Thyroid gland (tissue), 4 donors: Measurements from ENCODE around the gene ARHGEF10L. TPM values are rescaled to one million over a fixed set of nuclear protein-coding genes. Genes with fewer than 3 reads are reported as not detected.

Experiments
- DNase-seq, 2 donors: peaks; one replicate each; pipeline ENCODE4 v3.0.0-alpha.2; 2019
- H3K27ac ChIP-seq, 3 donors: fragments of 200-600 bp; sonication (generic); 1 replicate in 2 of 3; 2 replicates in 1 of 3; pipeline ENCODE4 v1.5.1; 2016 to 2019; ENCODE audit warnings: mild to moderate bottlenecking in 1 of 3, moderate library complexity in 1 of 3
- H3K27me3 ChIP-seq: fragments of 200-600 bp; sonication (generic); one replicate; pipeline ENCODE4 v1.5.1; 2019
- H3K36me3 ChIP-seq, 2 donors: fragments of 200-600 bp; sonication (generic); one replicate each; pipeline ENCODE4 v1.5.1; 2016 to 2019
- H3K4me1 ChIP-seq, 2 donors: fragments of 200-600 bp; sonication (generic); one replicate each; pipeline ENCODE4 v1.5.1; 2017 to 2019
- H3K4me3 ChIP-seq, 3 donors: fragments of 200-600 bp; sonication (generic); replicated peaks in 1 of 3; 1 replicate in 2 of 3; 2 replicates in 1 of 3; pipeline ENCODE4 v1.5.1; 2016; ENCODE audit warnings: mild to moderate bottlenecking in 1 of 3
- H3K9me3 ChIP-seq: fragments of 200-600 bp; sonication (generic); one replicate; pipeline ENCODE4 v1.5.1; 2017
- POLR2A ChIP-seq, 2 donors: fragments of 450-650 bp; IDR thresholded peaks; one replicate each; pipeline ENCODE4 v1.6.1; 2017; ENCODE audit warnings: antibody characterized with exemption in 2 of 2, mild to moderate bottlenecking in 2 of 2, moderate library complexity in 1 of 2
- WGBS, 2 donors: methylation state at CpG; one replicate each; pipeline ENCODE4 v1.1.5; 2017; 5-methylcytosine and 5-hydroxymethylcytosine counted together
- intact Hi-C: fragments of 100-400 bp; cut with DNase I; formaldehyde crosslinking; loops from one replicate; pipeline ENCODE4 v1.15.1; 2023
- total RNA-seq, 4 donors: library from RNA; depleted of rRNA; stranded (reverse); fragments of >200 nt; gene quantifications; one replicate each; pipeline ENCODE4 v1.2.3, GENCODE V29; 2016
- TF ChIP-seq, protein P1 (sequence below), 6 experiments: fragments of 200-600 bp in 3 of 6; fragments of 450-650 bp in 3 of 6; sonication (generic) in 3 of 6; IDR thresholded peaks; one replicate each; pipeline ENCODE4 v1.5.1; 2016 to 2019; ENCODE audit warnings: antibody characterized with exemption in 6 of 6, mild to moderate bottlenecking in 2 of 6, inconsistent platforms in 1 of 6, moderate library complexity in 1 of 6

Gene ARHGEF10L
- total RNA-seq, 4 donors from 2014 or later: 32.2 to 64.5 (median 51.4) TPM

DNA sequence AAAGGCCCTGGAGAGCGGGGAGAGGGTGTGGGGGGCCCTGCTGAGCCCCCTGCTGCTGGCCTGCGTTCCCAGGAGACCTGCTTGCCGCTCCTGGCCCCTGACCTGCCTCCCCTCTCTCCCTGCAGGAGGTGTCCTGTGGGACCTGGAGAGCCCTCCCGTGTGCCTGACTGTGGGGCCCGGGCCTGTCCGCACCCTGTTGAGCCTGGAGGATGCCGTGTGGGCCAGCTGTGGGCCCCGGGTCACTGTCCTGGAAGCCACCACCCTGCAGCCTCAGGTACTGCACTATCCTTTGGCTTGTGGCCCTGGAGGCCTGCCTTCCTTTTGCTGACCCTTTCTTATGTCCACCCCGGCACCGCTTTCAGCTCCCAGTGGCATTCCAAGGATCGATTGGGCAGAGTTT, 124.8 kb downstream of the ARHGEF10L start:
- WGBS, 2 donors: 74 to 84% methylated on average over 10 to 11 of the region's 11 CpGs
- H3K27ac ChIP-seq: no peak overlapping the region
- H3K4me3 ChIP-seq: no peak overlapping the region
- peaks cover 0 to 12% of the 10 kb centered on the region in 2 donors for H3K4me1 ChIP-seq
- no peaks in the 10 kb centered on the region for H3K9me3 ChIP-seq
- peaks cover 10 to 12% of the 10 kb centered on the region in 2 donors for H3K36me3 ChIP-seq
- TF ChIP-seq POLR2A (IDR thresholded peaks at IDR 0.05): no peak
- TF ChIP-seq, protein P1, sequence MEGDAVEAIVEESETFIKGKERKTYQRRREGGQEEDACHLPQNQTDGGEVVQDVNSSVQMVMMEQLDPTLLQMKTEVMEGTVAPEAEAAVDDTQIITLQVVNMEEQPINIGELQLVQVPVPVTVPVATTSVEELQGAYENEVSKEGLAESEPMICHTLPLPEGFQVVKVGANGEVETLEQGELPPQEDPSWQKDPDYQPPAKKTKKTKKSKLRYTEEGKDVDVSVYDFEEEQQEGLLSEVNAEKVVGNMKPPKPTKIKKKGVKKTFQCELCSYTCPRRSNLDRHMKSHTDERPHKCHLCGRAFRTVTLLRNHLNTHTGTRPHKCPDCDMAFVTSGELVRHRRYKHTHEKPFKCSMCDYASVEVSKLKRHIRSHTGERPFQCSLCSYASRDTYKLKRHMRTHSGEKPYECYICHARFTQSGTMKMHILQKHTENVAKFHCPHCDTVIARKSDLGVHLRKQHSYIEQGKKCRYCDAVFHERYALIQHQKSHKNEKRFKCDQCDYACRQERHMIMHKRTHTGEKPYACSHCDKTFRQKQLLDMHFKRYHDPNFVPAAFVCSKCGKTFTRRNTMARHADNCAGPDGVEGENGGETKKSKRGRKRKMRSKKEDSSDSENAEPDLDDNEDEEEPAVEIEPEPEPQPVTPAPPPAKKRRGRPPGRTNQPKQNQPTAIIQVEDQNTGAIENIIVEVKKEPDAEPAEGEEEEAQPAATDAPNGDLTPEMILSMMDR (IDR thresholded peaks at IDR 0.05): no peak
- intact Hi-C loops: no loop called here
- no peaks in the 10 kb centered on the region for H3K27me3 ChIP-seq
- no peak for DNase-seq

DNA sequence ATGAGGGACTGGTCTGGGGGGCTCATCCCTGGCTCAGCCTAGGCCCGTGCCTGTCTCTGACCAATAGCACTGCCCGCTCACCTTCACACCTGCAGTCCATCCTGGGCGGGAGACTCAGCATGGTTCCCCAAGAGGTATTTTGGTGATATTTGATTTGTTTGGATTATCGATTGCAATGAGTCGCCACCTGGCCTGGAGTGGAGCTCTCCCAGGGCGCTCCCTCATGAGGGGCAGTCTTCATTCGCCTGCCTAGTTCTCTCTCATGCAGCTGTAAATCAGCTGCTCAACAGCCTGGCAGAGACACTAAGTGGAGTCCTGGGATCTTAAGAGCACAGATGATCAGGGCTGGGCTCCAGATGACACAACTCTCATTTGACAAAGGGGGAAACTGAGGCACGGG, 125.6 kb downstream of the ARHGEF10L start:
- intact Hi-C loops: no loop called here
- TF ChIP-seq, protein P1 (IDR thresholded peaks at IDR 0.05): no peak
- WGBS, 2 donors: 93 to 94% methylated on average over 8 of the region's 8 CpGs
- peaks cover 8 to 12% of the 10 kb centered on the region in 2 donors for H3K36me3 ChIP-seq
- no peak for DNase-seq
- peaks cover 0 to 12% of the 10 kb centered on the region in 2 donors for H3K4me1 ChIP-seq
- no peaks in the 10 kb centered on the region for H3K9me3 ChIP-seq
- no peaks in the 10 kb centered on the region for H3K27me3 ChIP-seq
- H3K4me3 ChIP-seq: no peak overlapping the region
- H3K27ac ChIP-seq: no peak overlapping the region

- no peak for DNase-seq
- intact Hi-C loops: no loop called here
- WGBS, 2 donors: 81 to 85% methylated on average over 4 to 5 of the region's 5 CpGs
- H3K9me3 ChIP-seq: no peaks in the 10 kb centered on the region
- H3K4me1 ChIP-seq: peaks cover 0 to 12% of the 10 kb centered on the region in 2 donors
- H3K36me3 ChIP-seq: peaks cover 12% of the 10 kb centered on the region in 2 donors
- H3K27ac ChIP-seq: no peak overlapping the region
- no peak for TF ChIP-seq POLR2A (IDR thresholded peaks at IDR 0.05)
- H3K27me3 ChIP-seq: no peaks in the 10 kb centered on the region
- no peak overlapping the region for H3K4me3 ChIP-seq
Measured at GRCh38 chr1:17665950-17666720, 126.6 kb downstream of the ARHGEF10L start.

DNA sequence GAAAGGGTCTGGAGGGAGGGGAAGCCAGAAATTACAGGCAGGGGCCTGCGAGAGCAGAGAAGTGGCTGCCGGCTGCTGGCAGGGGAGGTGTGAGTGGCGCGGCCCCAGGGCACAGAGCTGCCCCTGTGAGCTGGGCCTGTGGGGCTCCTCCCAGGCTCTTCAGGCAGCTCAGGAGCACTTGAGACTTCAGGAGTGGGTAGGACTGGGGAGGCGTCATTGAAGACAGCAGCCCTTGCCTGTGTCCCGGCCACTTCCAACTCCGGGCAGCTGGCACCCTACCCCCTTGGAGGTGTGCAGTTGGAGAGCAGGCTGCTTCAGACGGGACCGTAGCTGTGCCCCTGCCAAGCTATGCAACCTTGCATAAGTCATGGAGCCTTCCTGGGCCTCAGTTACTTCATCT, 128.1 kb downstream of the ARHGEF10L start:
- no peaks in the 10 kb centered on the region for H3K27me3 ChIP-seq
- peak overlapping the region in 2 of 3 donors; percentile 15 to 38 for H3K27ac ChIP-seq
- peak; percentile 88 to 90 for DNase-seq
- intact Hi-C loops: no loop called here
- no peak overlapping the region for H3K4me3 ChIP-seq
- peaks cover 12% of the 10 kb centered on the region in 2 donors for H3K36me3 ChIP-seq
- WGBS, 2 donors: 23 to 37% methylated on average over 9 of the region's 9 CpGs
- H3K9me3 ChIP-seq: no peaks in the 10 kb centered on the region
- H3K4me1 ChIP-seq: peaks cover 0 to 12% of the 10 kb centered on the region in 2 donors
- TF ChIP-seq, protein P1 (IDR thresholded peaks at IDR 0.05): peak in 1 of 6 experiments; percentile 5
- no peak for TF ChIP-seq POLR2A (IDR thresholded peaks at IDR 0.05)

- TF ChIP-seq, protein P1 (IDR thresholded peaks at IDR 0.05): no peak
- TF ChIP-seq POLR2A (IDR thresholded peaks at IDR 0.05): no peak
- Histone ChIP-seq H3K9me3 (no peaks in the 10 kb centered on the region), H3K4me3 (no peak overlapping the region), H3K27me3 (no peaks in the 10 kb centered on the region), H3K36me3 (peaks cover 12% of the 10 kb centered on the region in 2 donors), H3K27ac (no peak overlapping the region), H3K4me1 (peaks cover 0 to 12% of the 10 kb centered on the region in 2 donors)
- intact Hi-C loops: no loop called here
- DNase-seq: no peak
- 91% methylated on average over 10 to 11 of the region's 12 CpGs for WGBS, 2 donors
Measured at GRCh38 chr1:17668195-17668594, 128.7 kb downstream of the ARHGEF10L start.
